CD14-positive monocyte (primary cell): ENCODE results near the gene KLHL8. TPM values are rescaled to one million over a fixed set of nuclear protein-coding genes. Genes with fewer than 3 reads are reported as not detected.

Experiments
- DNase-seq, 3 donors: peaks; one replicate each; pipeline ENCODE4 v3.0.0-alpha.2; 2011 to 2022
- H2AFZ ChIP-seq: 2 replicates; pipeline ENCODE4 v1.6.0; 2012; ENCODE audit warnings: mild to moderate bottlenecking, low read depth, low read length, inconsistent platforms; ENCODE audit not compliant: insufficient read depth, poor library complexity, severe bottlenecking
- H3K27ac ChIP-seq, 2 donors: 1 replicate in 1 of 2; 2 replicates in 1 of 2; pipeline ENCODE4 v1.5.1; 2012 to 2013; ENCODE audit warnings: low read length in 2 of 2, control low read depth in 1 of 2, inconsistent platforms in 1 of 2, low read depth in 1 of 2, mild to moderate bottlenecking in 1 of 2
- H3K27me3 ChIP-seq, 2 donors: one replicate each; pipeline versions ENCODE4 v1.6.0 to v1.6.1; 2011 to 2013; ENCODE audit warnings: low read length in 2 of 2; ENCODE audit not compliant: control insufficient read depth in 2 of 2, insufficient read depth in 2 of 2
- H3K36me3 ChIP-seq, 2 donors: replicated peaks in 1 of 2; 1 replicate in 1 of 2; 2 replicates in 1 of 2; pipeline versions ENCODE4 v1.5.1 to v1.6.1; 2012 to 2013; ENCODE audit warnings: low read length in 2 of 2, control low read depth in 1 of 2, inconsistent platforms in 1 of 2, mild to moderate bottlenecking in 1 of 2; ENCODE audit not compliant: insufficient read depth in 2 of 2, control insufficient read depth in 1 of 2
- H3K4me1 ChIP-seq, 2 donors: 1 replicate in 1 of 2; 2 replicates in 1 of 2; pipeline versions ENCODE4 v1.5.1 to v1.6.1; 2012 to 2013; ENCODE audit warnings: low read length in 2 of 2, control low read depth in 1 of 2, inconsistent platforms in 1 of 2, mild to moderate bottlenecking in 1 of 2, moderate library complexity in 1 of 2; ENCODE audit not compliant: insufficient read depth in 2 of 2, control insufficient read depth in 1 of 2
- H3K4me2 ChIP-seq: replicated peaks from 2 replicates; pipeline ENCODE3; 2012; ENCODE audit warnings: low read length, moderate library complexity, mild to moderate bottlenecking; ENCODE audit not compliant: poor library complexity, severe bottlenecking; ENCODE audit errors: extremely low read depth
- H3K4me3 ChIP-seq, 3 experiments: fragments of 200-600 bp in 1 of 3; sonication (generic) in 1 of 3; replicated peaks in 1 of 3; 1 replicate in 2 of 3; 2 replicates in 1 of 3; pipeline ENCODE4 v1.5.1; 2011 to 2013; ENCODE audit warnings: low read length in 3 of 3, mild to moderate bottlenecking in 3 of 3, control low read depth in 2 of 3, low read depth in 2 of 3, inconsistent platforms in 1 of 3, moderate library complexity in 1 of 3
- H3K79me2 ChIP-seq: 2 replicates; pipeline ENCODE4 v1.6.0; 2012; ENCODE audit warnings: mild to moderate bottlenecking, control low read depth, inconsistent platforms, low read length, moderate library complexity; ENCODE audit not compliant: insufficient read depth
- H3K9ac ChIP-seq: 2 replicates; pipeline ENCODE4 v1.6.0; 2017; ENCODE audit warnings: low read length, mild to moderate bottlenecking; ENCODE audit not compliant: insufficient read depth, poor library complexity, severe bottlenecking
- H3K9me3 ChIP-seq, 2 donors: replicated peaks in 1 of 2; 1 replicate in 1 of 2; 2 replicates in 1 of 2; pipeline versions ENCODE4 v1.5.1 to v1.6.1; 2012 to 2013; ENCODE audit warnings: low read length in 2 of 2, control low read depth in 1 of 2; ENCODE audit not compliant: control insufficient read depth in 1 of 2, insufficient read depth in 1 of 2
- H4K20me1 ChIP-seq: 2 replicates; pipeline ENCODE4 v1.6.0; 2012; ENCODE audit warnings: mild to moderate bottlenecking, low read length, control low read depth, moderate library complexity; ENCODE audit not compliant: insufficient read depth
- H3K27ac Mint-ChIP-seq, 7 donors: one replicate each; pipeline ENCODE4 v1.8.0; 2020; ENCODE audit warnings: mild to moderate bottlenecking in 7 of 7, mixed read lengths in 7 of 7, moderate library complexity in 6 of 7, inconsistent platforms in 2 of 7
- H3K27me3 Mint-ChIP-seq, 3 donors: one replicate each; pipeline ENCODE4 v1.8.0; 2021 to 2022; ENCODE audit warnings: low read depth in 3 of 3, mild to moderate bottlenecking in 3 of 3, mixed read lengths in 3 of 3, moderate library complexity in 3 of 3, inconsistent platforms in 1 of 3
- H3K36me3 Mint-ChIP-seq, 2 donors: one replicate each; pipeline ENCODE4 v1.8.0; 2020; ENCODE audit warnings: mixed read lengths in 2 of 2, inconsistent platforms in 1 of 2, mild to moderate bottlenecking in 1 of 2
- H3K4me1 Mint-ChIP-seq: one replicate; pipeline ENCODE4 v1.8.0; 2020; ENCODE audit warnings: mild to moderate bottlenecking, mixed read lengths
- H3K4me3 Mint-ChIP-seq, 2 donors: one replicate each; pipeline ENCODE4 v1.8.0; 2020; ENCODE audit warnings: mild to moderate bottlenecking in 2 of 2, mixed read lengths in 2 of 2, moderate library complexity in 1 of 2
- H3K9me3 Mint-ChIP-seq, 7 donors: one replicate each; pipeline ENCODE4 v1.8.0; 2020 to 2022; ENCODE audit warnings: mixed read lengths in 7 of 7, mild to moderate bottlenecking in 6 of 7, moderate library complexity in 6 of 7, inconsistent platforms in 2 of 7
- CTCF ChIP-seq: fragments of 200-600 bp; IDR thresholded peaks from one replicate; pipeline ENCODE4 v1.8.0; 2022; ENCODE audit warnings: antibody characterized with exemption, mild to moderate bottlenecking
- WGBS: methylation state at CpG from one replicate; pipeline ENCODE4 v1.1.5; 2013; ENCODE audit warnings: missing lambda C conversion rate; ENCODE audit not compliant: insufficient coverage; 5-methylcytosine and 5-hydroxymethylcytosine counted together
- intact Hi-C, 2 donors: fragments of 100-400 bp; cut with micrococcal nuclease; formaldehyde crosslinking; loops; one replicate each; pipeline versions ENCODE4 v1.15.0 to v1.15.1; 2023
- polyA plus RNA-seq, 3 donors: library from polyadenylated mRNA; depleted of rRNA in 1 of 3; unstranded in 2 of 3; stranded (reverse) in 1 of 3; fragments of 300-500 nt in 2 of 3; fragments of >200 nt in 1 of 3; fragmentation: Illumina TruSeq in 2 of 3; gene quantifications; 1 replicate in 2 of 3; 2 replicates in 1 of 3; pipeline ENCODE4 v1.2.3, GENCODE V29; 2012 to 2021

The KLHL8 gene
- polyA plus RNA-seq, 3 donors, result 7.5 to 28.6 (median 23.7) TPM

DNA sequence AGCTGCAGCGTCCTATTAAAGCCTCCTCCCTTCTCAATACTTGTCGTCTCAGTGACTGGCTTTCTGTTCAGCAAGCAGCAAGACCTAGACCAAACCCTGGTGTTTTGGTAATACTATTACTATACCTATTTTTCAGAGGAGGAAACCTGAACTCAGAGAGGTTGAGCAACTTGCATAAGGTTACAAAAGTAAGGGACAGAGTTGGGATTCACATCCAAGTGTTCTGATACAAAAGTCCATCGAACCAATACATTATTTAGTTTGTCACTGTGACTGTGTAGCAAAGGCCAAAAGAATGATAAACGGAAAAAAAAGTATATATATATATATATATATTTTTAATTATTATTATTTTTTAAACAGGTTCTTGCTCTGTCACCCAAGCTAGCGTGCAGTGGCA lies 29.9 kb upstream of the KLHL8 start:
- H3K9ac ChIP-seq, result no peak overlapping the region
- H3K4me2 ChIP-seq, result no peak overlapping the region
- peaks cover 6 to 10% of the 10 kb centered on the region in 2 donors for H3K9me3 ChIP-seq
- intact Hi-C loops, result no loop called here
- H3K4me3 ChIP-seq, result no peak overlapping the region
- DNase-seq, result no peak
- H3K36me3 Mint-ChIP-seq, result no peaks in the 10 kb centered on the region
- H4K20me1 ChIP-seq, result no peaks in the 10 kb centered on the region
- WGBS, result no CpG with 5 or more reads among the region's 5 CpGs
- H3K27ac Mint-ChIP-seq, result no peak overlapping the region
- H3K79me2 ChIP-seq, result no peaks in the 10 kb centered on the region
- no peaks in the 10 kb centered on the region for H3K27me3 ChIP-seq
- H3K9me3 Mint-ChIP-seq, result peaks cover 6 to 15% (median 12%) of the 10 kb centered on the region in 7 donors
- H3K4me1 ChIP-seq, result no peaks in the 10 kb centered on the region
- no peak for TF ChIP-seq CTCF
- H3K36me3 ChIP-seq, result no peaks in the 10 kb centered on the region
- H3K4me1 Mint-ChIP-seq, result no peaks in the 10 kb centered on the region
- no peak overlapping the region for H3K27ac ChIP-seq
- no peak overlapping the region for H2AFZ ChIP-seq
- H3K27me3 Mint-ChIP-seq, result peaks cover 0 to 3% (median 1%) of the 10 kb centered on the region in 3 donors
- no peak overlapping the region for H3K4me3 Mint-ChIP-seq

- intact Hi-C loops, result no loop called here
- Histone ChIP-seq H2AFZ (no peak overlapping the region), H3K27ac (no peak overlapping the region), H3K4me3 (no peak overlapping the region), H4K20me1 (no peaks in the 10 kb centered on the region), H3K9me3 (peaks cover 6 to 11% of the 10 kb centered on the region in 2 donors), H3K9ac (no peak overlapping the region), H3K4me1 (no peaks in the 10 kb centered on the region), H3K27me3 (no peaks in the 10 kb centered on the region), H3K79me2 (no peaks in the 10 kb centered on the region), H3K4me2 (no peak overlapping the region), H3K36me3 (no peaks in the 10 kb centered on the region)
- peaks cover 0 to 3% (median 0%) of the 10 kb centered on the region in 3 donors for H3K27me3 Mint-ChIP-seq
- no peak for TF ChIP-seq CTCF
- no peak for DNase-seq
- H3K4me1 Mint-ChIP-seq, result no peaks in the 10 kb centered on the region
- H3K36me3 Mint-ChIP-seq, result no peaks in the 10 kb centered on the region
- H3K4me3 Mint-ChIP-seq, result no peak overlapping the region
- H3K27ac Mint-ChIP-seq, result no peak overlapping the region
- WGBS, result no CpG with 5 or more reads among the region's 2 CpGs
- peaks cover 6 to 20% (median 13%) of the 10 kb centered on the region in 7 donors for H3K9me3 Mint-ChIP-seq
Observed at GRCh38 chr4:87249332-87250019, 29.1 kb upstream of the KLHL8 start.
